Measurements from ENCODE around the gene CD63. TPM values are rescaled to one million over a fixed set of nuclear protein-coding genes. Genes with fewer than 3 reads are reported as not detected.
A peak's percentile ranks its signal among the peaks of the same experiment; 100 is the strongest.

The CD63 gene
- total and polyA plus RNA-seq, 2 of the 4 experiments (the other 2 are of a cell fraction), result 995 to 1,398 TPM

DNA sequence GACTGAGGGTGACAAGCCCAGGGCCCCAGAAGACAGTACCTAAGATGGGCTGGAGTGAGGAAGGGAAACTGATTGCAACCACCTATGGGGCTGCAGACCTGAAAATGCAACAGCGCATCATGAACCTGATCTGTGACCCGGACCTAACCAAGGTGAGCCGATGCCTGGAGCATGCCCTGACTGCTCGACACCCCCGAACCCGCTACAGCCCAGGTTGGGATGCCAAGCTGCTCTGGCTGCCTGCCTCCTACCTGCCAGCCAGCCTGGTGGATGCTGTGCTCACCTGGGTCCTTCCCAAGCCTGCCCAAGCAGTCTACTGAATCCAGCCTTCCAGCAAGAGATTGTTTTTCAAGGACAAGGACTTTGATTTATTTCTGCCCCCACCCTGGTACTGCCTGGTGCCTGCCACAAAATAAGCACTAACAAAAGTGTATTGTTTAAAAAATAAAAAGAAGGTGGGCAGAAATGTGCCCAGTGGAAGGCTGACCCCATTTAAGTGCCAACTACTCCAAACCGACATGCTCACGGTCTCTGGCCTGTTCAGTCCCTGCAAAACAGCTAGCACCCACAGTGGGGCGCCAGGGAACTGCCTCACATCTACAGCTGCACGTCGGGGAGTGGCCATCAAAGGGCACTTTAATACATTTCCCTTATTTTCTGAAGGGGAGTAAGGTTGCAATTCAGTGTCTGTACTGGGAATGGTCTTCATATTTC is 4.4 kb downstream of the CD63 start:
- no peak overlapping the region for H3K23ac ChIP-seq (ENCODE audit: low read depth, low read length)
- H3K9me1 ChIP-seq (ENCODE audit: insufficient read depth, low read length), result peaks cover 12% of the 10 kb centered on the region; the same call in 1 of the 2 replicates
- no peak overlapping the region for H4K91ac ChIP-seq (ENCODE audit: insufficient read depth, low read depth, low read length)
- H4K20me1 ChIP-seq (ENCODE audit: insufficient read depth, low read length), result peaks cover 68% of the 10 kb centered on the region
- in situ Hi-C loops (cut with MboI; ENCODE audit: low sequenced_read_pairs) (no loop called here), dilution Hi-C loops (cut with HindIII; ENCODE audit: low sequenced_read_pairs, unreplicated experiment) (no loop called here), intact Hi-C loops (cut with micrococcal nuclease) (no loop called here)
- H3K36me3 ChIP-seq (ENCODE audit: control insufficient read depth, insufficient read depth, low read length), result peaks cover 45% of the 10 kb centered on the region
- no peaks in the 10 kb centered on the region for H3K9me3 ChIP-seq (ENCODE audit: control insufficient read depth, insufficient read depth, low read length)
- H2AFZ ChIP-seq (replicated peaks; ENCODE audit: low read length, poor library complexity), result peak overlapping the region; percentile 5
- no TSS peak for BruUV-seq (replicated peaks)
- peaks cover 10 to 58% of the 10 kb centered on the region in 2 experiments for H3K79me1 ChIP-seq (ENCODE audit: low read depth in 1 of 2, low read length in 2 of 2)
- no peak overlapping the region for H3K14ac ChIP-seq (replicated peaks; ENCODE audit: low read depth, low read length)
- no peak overlapping the region for H2BK5ac ChIP-seq (ENCODE audit: low read depth, low read length, poor library complexity, severe bottlenecking)
- ChIA-PET POLR2A (ENCODE audit: unreplicated experiment) (no interaction called here), CTCF (interaction anchor here (1.0 kb wide), 1 partner anchor 60 kb away, joined by 3 read pairs; no protein-coding TSS in a partner anchor)
- no peak overlapping the region for H2BK120ac ChIP-seq (ENCODE audit: low read depth, low read length)
- H3K18ac ChIP-seq (ENCODE audit: low read depth, low read length), result no peak overlapping the region
- H3K4ac ChIP-seq (ENCODE audit: low read depth, low read length), result no peak overlapping the region
- H2AK5ac ChIP-seq (ENCODE audit: low read depth, low read length), result no peak overlapping the region
- no peak overlapping the region for H4K8ac ChIP-seq (ENCODE audit: low read depth in 2 of 2, low read length in 2 of 2)
- DNase-seq (peak; percentile 69), ATAC-seq (ENCODE audit: low read depth) (no peak)
- H3K4me2 ChIP-seq (ENCODE audit: low read depth, low read length), result no peak overlapping the region
- H4K5ac ChIP-seq (ENCODE audit: low read depth, low read length), result no peak overlapping the region
- H3K56ac ChIP-seq (ENCODE audit: extremely low read depth, insufficient read depth, low read length), result no peak overlapping the region
- H3K9ac ChIP-seq (ENCODE audit: low read depth, low read length), result no peak overlapping the region
- H3K27me3 ChIP-seq (ENCODE audit: control insufficient read depth, insufficient read depth, low read length), result no peaks in the 10 kb centered on the region
- no peak overlapping the region for H2BK15ac ChIP-seq (ENCODE audit: low read depth, low read length)
- WGBS, 2 experiments (ENCODE audit: extremely low coverage in 2 of 2, insufficient read length in 1 of 2), result no CpG with 5 or more reads among the region's 11 CpGs
- H3K27ac ChIP-seq (ENCODE audit: insufficient read depth, low read length), result no peak overlapping the region
- peak overlapping the region; percentile 55 for H2AK9ac ChIP-seq (replicated peaks; ENCODE audit: low read depth, low read length, poor library complexity)
- H2BK20ac ChIP-seq (ENCODE audit: low read depth, low read length), result no peak overlapping the region
- H3K4me1 ChIP-seq (ENCODE audit: control insufficient read depth, insufficient read depth, low read length), result peaks cover 20% of the 10 kb centered on the region
- no peak overlapping the region for H3K4me3 ChIP-seq (ENCODE audit: insufficient read depth, low read depth, low read length)
- TF ChIP-seq BHLHE40 (IDR thresholded peaks at IDR 0.05; ENCODE audit: low read depth, low read length) (no peak), POLR2A (IDR thresholded peaks at IDR 0.05; ENCODE audit: low read depth, low read length) (no peak; the same call in 1 of the 2 replicates), MAZ (IDR thresholded peaks at IDR 0.05; ENCODE audit: borderline replicate concordance, low read depth, low read length) (no peak), SMC3 (IDR thresholded peaks at IDR 0.05; ENCODE audit: low read depth, low read length) (0 out of 2 replicates have a peak, but pooled peaks have one; percentile 35), CEBPB (IDR thresholded peaks at IDR 0.05; ENCODE audit: low read depth, low read length) (no peak), RFX5 (IDR thresholded peaks at IDR 0.05; ENCODE audit: low read depth, low read length) (no peak), MAFK (IDR thresholded peaks at IDR 0.05; ENCODE audit: low read depth, low read length) (no peak), CTCF (conservative IDR thresholded peaks at IDR 0.05; ENCODE audit: low read depth, low read length) (peak; percentile 61), RCOR1 (IDR thresholded peaks at IDR 0.05; ENCODE audit: insufficient replicate concordance, low read length) (no peak), MXI1 (IDR thresholded peaks at IDR 0.05; ENCODE audit: borderline replicate concordance, low read depth, low read length) (no peak), NFE2L2 (IDR thresholded peaks at IDR 0.05; ENCODE audit: low read depth, low read length) (no peak), USF2 (IDR thresholded peaks at IDR 0.05; ENCODE audit: low read depth, low read length) (no peak), FOS (IDR thresholded peaks at IDR 0.05; ENCODE audit: low read depth, low read length) (no peak), CHD1 (IDR thresholded peaks at IDR 0.05; ENCODE audit: low read depth, low read length) (no peak), RAD21 (IDR thresholded peaks at IDR 0.05; ENCODE audit: low read length) (peak; percentile 64)
